Central memory CD4-positive, alpha-beta T cell (primary cell): ENCODE data around the gene EIF2AK2.

Experiments
- DNase-seq: peaks from one replicate; pipeline ENCODE4 v3.0.0; 2022

Gene EIF2AK2

DNA sequence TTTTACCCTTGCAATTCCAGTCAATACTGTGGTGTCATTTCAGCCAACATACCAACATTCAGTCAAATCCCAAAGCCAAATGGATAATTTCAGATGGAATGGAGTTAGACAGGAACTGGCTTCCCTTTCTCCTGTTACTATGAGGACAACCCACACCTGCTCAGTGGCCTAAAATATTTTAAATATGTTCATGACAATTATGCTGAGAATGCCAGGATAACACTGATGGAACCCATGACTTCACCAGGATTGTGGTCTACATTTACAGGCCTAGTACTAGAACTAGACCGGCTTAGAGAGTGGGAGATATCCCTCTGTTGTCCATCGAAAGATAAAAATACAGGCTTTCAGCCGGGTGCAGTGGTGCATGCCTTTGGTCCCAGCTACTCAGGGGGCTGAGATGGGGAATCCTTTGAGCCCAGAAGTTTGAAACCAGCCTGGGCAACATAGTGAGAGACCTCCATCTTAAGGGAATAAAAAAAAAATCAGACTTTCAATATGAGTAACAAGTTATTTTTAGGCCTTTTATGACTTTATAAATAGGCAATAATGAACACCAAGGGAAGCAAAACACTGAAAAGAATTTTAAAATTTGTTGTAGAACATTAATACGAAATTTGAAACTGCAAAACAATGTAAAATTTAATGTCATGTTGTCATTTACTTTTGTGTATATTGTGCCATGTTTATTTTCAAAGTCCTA is 58.2 kb downstream of the EIF2AK2 start:
- no peak for DNase-seq

GRCh38 chr2:37096568-37096967 is 60.2 kb downstream of the EIF2AK2 start:
- no peak for DNase-seq

DNA sequence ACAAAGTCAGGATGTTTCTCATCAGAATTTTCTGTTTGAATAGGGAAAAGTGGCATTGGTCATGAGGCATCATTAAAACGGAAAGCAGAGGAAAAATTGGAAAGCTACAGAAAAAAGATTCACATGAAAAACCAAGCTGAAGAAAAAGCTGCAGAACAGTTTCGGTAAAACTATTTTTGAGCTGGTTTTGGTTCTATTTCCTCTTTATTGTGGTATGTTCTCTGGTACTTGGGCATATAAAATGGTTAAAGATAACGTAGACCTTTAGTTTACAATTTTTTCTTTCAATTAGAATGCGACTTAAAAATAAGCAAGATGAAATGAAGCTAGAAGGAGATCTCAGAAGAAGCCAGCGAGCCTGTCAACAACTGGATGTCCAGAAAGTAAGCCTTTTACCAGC is 64.9 kb downstream of the EIF2AK2 start:
- DNase-seq: no peak

GRCh38 chr2:37090019-37090477 is 66.7 kb downstream of the EIF2AK2 start:
- DNase-seq: no peak

DNA sequence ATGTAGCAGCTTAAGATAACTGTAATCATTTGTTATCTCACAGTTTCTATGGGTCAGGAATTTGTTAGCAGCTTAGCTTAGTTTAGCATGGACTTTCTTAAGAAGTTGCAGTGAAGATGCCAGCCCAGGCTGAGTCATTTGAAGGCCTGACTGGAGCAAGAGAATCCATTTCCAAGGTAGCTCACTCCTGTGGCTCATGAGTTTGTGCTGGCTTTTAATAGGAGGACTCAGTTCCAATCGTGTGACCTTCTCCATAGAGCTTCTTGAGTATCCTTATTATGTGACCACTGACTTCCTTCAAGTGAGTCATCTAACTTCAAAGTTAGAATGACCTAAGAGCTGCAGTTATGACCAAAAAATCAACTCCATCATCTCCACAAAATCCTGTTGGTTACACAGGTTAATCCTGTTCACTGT is 71.0 kb downstream of the EIF2AK2 start:
- no peak for DNase-seq

- no peak for DNase-seq
Observed at GRCh38 chr2:37084797-37085196, 72.0 kb downstream of the EIF2AK2 start.

DNA sequence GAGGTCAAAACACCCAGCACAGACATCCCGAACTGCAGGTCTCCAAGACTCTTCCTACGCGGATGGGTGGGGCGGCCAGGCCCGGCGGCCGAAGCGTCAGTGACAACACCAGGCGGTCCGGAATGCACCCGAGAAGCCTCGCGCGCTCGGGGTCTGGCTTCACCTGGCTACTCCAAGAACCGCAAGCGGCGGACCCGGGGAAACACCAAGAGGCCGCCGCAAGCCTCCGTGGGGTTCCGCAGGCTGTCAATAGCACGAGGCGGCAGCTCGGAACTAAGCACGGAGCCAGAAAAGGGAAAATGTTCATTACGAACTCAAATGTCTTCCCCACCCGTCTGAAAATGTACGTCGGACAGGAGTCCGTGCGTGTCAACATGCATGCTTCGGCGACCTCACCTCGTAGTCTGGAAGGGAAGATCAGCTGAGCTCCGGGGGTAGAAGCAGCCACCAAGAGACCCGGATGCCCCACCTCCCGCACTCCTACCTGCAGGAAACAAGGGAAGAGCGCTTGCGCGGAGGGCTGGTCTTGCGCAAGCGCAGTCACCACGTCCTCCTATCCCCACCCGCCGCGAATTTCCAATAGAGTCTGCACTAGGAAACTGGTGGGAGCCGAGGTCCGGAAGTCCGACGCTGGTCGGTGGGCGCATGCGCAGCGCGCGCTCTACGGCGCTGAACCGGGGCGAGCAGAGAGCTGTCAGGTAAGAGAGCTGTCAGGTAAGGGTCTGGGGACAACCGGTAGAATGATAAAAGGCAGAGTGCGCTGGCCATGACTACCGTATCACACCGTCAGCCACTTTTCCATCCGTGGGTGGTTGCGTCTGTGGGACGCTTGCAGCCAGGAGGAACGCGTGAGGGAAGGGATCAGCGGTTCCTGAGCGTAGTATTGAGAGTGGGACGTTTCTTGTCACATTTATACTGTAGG is 72.6 kb downstream of the EIF2AK2 start, which contains the start of the genes GPATCH11 and HEATR5B:
Gene GPATCH11, plus strand, starts transcription at position 646 of the 922 bp plus-strand sequence. CDS start 3,864 bp downstream, outside the sequence.
Gene HEATR5B, minus strand, starts transcription at position 500 of the 922 bp plus-strand sequence. CDS start 958 bp downstream, outside the sequence.
- DNase-seq: peak; percentile 96

- DNase-seq: peak; percentile 23
Observed at GRCh38 chr2:37080689-37081088, 76.1 kb downstream of the EIF2AK2 start.

DNA sequence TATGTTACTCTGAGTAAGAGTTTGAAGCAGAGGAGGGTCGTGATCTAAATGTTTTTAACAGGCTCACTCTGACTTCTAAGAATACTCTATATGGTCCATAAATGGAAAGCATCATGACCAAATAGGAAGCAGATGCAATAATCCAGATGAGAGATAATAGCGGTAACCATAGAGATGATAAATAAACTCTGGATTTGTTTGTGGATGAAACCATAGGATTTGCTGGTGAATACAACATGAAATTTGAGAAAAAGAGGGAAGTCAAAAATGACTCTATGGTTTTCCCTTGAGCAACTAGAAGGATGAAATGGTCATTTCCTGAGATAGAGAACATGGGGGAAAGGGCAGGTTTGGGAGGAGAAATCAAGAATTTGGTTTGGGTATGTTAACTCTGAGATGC is 76.5 kb downstream of the EIF2AK2 start:
- DNase-seq: no peak

DNA sequence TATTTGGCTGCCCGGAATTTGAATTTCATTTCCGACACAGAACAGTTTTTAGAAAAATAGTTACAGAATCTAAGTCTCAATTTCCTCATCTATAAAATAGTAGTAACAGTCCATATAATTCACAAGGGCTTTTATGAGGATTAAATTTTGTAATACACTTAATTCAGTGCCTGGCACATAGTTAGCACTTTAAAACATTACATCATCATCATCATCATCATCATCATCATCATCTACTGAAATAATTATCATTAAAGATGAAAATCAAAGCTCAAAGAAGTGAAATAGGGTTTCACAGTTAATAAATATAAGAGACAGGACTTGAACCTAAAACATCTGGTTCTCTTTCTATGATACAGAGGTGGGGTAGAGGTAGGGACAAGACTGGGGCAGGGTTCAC is 85.8 kb downstream of the EIF2AK2 start:
- no peak for DNase-seq

GRCh38 chr2:37068686-37069085 is 88.1 kb downstream of the EIF2AK2 start:
- DNase-seq: no peak

DNA sequence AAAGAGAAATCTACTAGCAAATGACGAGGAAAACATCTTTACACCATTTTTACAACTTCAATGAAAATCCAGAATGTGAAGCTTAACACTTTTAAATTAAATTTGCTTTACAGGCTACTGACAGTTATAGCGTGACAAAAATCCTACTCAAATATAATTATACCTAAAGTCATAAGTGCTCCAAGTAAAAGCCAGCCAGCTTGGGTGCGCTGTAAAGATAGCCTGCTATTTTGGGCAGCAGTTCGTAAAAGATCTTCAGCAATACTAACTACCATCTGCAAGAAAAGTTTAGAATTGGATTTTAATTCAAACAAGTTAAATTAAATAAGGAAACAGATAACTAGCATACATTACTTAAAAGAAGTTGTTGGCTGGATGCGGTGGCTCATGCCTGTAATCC is 95.0 kb downstream of the EIF2AK2 start:
- DNase-seq: no peak

DNA sequence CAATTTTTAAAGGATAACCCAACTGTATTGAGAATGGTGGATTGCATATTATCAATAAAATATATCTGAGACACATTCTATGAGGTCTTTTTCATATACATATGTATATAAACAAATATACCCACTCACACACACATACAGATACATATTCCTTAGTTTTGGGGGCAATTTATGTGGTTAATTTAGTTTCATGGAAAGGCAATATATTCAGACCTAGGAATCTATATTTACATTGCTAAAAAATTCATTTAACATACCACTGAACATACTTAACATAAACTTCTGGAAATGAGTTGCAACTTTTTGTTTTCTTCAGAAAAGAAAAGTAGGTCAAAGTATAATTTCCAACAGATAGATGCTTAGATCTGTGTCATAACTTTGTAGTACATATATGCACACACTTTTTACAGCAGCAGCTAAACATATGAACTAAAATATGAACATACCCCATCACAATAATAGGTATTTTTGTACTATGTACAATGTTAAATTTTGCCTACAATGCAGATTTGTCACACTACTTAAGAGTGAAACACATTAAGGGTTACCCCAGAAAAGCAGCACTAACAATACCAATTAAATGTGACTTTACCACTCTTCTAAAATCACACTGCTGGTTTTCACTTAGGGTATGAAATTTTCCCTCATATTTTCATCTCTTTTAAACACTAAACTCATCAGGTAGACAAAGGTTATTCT is 95.6 kb downstream of the EIF2AK2 start:
- no peak for DNase-seq

- DNase-seq: no peak
Observed at GRCh38 chr2:37060446-37060845, 96.3 kb downstream of the EIF2AK2 start.

DNA sequence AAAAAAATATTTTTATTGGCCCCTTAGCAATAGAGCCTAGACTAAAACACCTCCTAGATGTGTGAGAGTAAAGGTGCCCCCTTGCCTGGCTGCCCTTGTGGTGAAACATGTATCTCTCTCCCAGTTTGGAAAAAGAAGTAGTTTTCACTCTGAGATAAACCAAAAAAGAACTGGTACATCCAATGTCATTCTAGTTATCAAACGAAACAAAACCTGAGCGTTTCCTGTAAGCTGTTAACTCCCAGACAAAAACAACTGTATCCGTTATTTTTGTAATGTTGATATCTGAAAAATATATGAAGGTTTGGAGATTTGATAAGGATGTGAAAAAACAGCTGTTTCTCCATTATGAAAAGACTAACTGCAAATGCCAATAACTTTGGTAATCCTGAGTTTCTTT is 96.9 kb downstream of the EIF2AK2 start:
- no peak for DNase-seq

GRCh38 chr2:37052600-37053332 is 104.0 kb downstream of the EIF2AK2 start:
- DNase-seq: no peak
